IPS-NIHi7 (cell line): ENCODE results near the gene MSI2.
"Not testable (repeated sequence)": the region's sequence is repeated elsewhere in the genome, so short reads cannot be mapped to it uniquely, and the experiment has no call there.

Experiments used
- DNase-seq: peaks from one replicate; pipeline ENCODE4 v3.0.0; 2012; ENCODE audit warnings: mixed read lengths; ENCODE audit errors: extremely low spot score

Gene MSI2

GRCh38 chr17:57289613-57290012 lies 33.3 kb downstream of the MSI2 start:
- DNase-seq, result no peak

DNA sequence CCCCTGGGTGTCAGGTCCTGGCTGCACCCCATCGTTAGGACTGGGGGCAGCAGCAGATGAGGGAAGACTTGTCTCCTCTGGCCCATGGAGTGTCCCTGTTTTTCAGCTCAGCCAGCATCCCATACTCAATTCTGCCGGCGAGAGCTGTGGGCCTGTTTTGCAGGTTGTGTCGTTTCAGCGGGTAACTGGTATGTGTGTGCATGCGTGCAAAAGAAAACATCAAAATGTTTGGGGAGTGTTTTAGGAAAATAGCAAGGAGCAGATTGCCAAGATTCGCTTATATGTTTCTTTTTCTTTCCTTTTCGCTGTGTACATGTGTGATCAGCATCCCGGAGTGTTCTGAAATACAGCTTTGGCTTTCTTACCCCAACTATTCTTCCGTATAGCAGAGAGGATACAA lies 34.7 kb downstream of the MSI2 start:
- DNase-seq, result no peak

DNA sequence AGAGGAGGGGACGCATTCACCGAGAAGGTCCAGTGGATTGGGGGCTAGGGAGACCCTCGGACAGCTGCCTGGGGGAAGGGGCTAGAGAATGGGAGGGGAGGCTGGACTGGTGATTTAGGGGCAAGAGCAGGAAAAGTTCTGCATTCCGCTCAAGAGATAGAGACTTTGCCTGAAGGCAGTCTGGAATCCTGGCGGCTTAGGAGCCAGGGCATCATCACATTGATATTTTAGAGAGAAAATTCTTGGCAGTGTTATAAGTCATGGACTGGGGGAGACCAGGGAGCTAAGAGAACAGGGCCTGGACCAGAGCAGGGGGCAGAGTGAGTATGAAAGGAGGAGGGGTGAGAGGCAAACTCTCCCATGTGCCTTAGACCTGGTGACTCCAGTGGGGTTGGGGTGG lies 35.8 kb downstream of the MSI2 start:
- no peak for DNase-seq

- DNase-seq, result no peak
Measured at GRCh38 chr17:57293077-57293476, 36.8 kb downstream of the MSI2 start.

- DNase-seq, result no peak
Measured at GRCh38 chr17:57294101-57294500, 37.8 kb downstream of the MSI2 start.

- DNase-seq, result no peak
Measured at GRCh38 chr17:57294629-57295501, 38.5 kb downstream of the MSI2 start.

DNA sequence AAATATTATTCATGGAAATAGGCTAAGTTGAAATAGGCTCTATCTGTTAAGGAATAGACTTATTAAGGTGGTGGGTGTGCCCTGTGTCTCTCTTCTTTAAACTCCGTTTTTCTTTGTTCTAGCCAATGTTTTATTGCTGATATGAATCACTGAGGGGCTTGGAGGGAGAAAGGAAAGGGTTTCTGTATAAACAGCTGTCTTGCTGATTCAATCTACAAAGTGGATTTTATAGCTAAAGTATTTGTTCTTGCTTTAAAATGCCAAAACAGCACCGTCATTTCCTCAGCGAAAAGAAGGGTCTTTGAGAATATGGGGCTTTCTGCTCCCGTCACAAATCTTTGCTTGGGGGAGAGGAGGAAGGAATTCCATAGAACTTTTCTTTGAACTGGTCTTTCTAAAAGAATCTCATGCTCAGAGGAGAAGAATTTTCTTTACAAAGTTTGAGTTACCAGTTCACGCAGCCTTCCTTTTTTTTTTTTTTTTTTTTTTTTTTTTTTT lies 39.3 kb downstream of the MSI2 start:
- no peak for DNase-seq

DNA sequence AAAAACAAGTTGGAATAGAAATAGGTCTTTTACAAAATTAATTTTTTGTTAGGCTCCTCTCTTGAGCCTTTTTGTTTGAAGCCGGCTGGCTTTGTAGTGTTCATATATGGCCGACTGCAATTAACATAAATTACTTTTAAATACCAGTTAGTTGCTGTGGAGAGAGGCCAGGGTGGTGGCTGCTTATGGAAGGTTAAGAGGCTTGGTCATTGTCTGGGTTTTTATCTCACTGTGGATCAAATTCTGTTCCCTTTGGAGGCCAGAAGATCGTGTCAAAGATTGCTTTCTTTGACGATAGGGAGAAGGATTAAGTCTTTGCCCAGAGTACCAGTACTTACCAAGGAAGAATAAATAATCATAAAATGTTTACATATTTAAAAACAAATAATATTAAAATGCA lies 39.9 kb downstream of the MSI2 start:
- no peak for DNase-seq

GRCh38 chr17:57299176-57299575 lies 42.9 kb downstream of the MSI2 start:
- no peak for DNase-seq

DNA sequence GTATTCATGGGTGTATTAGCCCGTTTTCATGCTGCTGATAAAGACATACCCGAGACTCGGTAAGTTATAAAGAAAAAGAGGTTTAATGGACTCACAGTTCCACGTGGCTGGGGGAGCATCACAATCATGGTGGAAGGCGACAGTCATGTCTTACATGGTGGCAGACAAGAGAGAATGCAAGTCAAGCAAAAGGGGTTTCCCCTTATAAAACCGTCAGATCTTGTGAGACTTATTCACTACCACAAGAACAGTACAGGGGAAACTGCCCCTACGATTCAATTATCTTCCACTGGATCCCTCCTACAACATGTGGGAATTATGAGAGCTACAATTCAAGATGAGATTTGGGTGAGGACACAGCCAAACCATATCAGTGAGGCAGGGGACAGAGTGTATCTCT lies 44.3 kb downstream of the MSI2 start:
- DNase-seq, result not testable (repeated sequence)

GRCh38 chr17:57302690-57303465 lies 46.6 kb downstream of the MSI2 start:
- no peak for DNase-seq

DNA sequence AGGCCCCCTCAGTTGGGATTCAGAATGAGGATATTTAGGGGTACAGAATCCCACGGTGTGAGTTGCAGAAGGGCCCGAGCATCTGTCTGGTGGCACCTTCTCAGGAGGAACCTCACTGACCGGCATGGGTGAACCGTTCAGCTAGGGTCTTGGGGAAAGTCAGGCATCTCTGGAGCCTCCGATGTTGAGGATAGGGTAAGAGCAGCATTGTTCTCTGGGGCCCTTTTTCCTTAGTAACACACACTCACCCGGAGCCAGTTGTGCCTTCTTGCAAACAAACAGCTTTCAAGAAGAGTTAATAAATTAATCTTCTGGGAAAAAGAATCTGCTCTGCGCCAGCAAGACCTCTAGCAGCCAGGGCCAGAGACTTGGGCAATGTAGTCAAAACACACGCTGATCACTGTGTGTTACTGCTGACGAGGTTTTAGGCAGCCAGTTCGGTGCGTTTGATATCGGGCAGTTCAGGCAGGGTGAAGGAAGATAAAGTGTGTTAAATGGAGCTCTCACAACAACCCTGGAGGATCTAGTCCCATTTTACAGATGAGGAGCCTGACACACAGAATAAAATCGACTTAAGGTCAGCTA lies 48.9 kb downstream of the MSI2 start:
- DNase-seq, result no peak

- no peak for DNase-seq
Measured at GRCh38 chr17:57305908-57306504, 49.7 kb downstream of the MSI2 start.

- no peak for DNase-seq
Measured at GRCh38 chr17:57308543-57309186, 52.3 kb downstream of the MSI2 start.

DNA sequence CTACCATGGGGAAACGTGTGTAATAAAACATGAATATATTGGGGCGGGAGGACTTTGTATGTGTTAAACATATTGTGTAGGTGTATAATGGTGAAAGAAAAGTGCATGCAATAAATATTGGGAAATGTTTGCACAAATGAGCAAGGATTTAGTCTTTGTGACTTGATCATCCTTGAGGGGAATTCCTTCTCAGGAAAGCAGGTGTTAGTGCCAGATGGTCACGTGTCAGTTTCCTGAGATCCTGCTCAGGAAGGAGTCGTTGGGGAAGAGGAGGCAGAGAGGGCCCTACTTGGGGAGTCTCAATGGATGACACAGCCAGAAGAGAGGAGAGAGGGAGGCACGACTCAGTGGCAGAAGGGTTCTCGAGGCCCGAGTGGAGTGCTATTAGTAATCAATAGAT lies 53.2 kb downstream of the MSI2 start:
- DNase-seq, result no peak

DNA sequence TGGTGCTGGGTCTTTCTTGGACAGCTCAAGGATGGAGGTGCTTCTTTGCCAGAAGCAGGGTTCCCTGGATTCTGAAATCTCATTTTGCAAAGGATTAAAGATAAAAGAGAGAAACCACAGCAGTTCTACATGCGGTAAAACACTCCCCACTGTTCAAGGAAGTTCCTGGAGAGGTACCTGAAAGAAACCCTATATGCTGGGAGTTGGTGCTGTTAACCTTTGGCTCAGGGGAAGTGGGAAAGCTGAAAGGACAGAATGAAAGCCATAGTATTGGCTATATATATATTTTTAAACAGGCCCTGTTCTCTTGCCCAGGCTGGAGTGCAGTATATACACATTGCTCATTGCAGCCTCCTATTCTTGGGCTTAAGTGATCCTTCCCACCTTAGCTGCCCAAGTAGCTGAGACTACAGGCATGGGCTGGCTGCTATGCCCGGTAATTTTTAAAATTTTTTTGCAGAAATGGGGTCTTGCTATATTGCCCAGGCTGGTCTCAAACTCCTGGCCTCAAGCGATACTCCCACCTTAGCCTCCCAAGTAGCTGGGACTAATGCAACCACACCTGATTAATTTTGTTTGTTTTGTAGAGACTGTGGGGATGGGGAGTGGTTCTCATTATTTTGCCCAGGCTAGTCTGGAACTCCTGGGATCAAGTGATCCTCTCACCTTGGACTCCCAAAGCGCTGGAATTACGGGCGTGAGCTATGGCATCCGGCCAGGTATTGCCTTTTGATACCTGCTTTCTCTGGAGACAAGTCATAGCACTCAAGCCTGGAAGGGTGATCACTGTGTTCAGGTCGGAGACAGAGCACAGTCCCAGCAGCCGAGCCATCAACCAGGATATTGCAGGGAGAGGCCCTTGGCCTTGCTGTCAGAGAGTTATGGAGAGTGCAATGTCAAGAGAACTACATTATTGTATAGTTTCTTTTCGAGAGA lies 55.2 kb downstream of the MSI2 start:
- no peak for DNase-seq

- no peak for DNase-seq
Measured at GRCh38 chr17:57312242-57312641, 55.9 kb downstream of the MSI2 start.

GRCh38 chr17:57313097-57313835 lies 56.9 kb downstream of the MSI2 start:
- no peak for DNase-seq
